ENCODE data around the gene SLCO3A1. TPM values are rescaled to one million over a fixed set of nuclear protein-coding genes. Genes with fewer than 3 reads are reported as not detected.
A peak's percentile ranks its signal among the peaks of the same experiment; 100 is the strongest.

The SLCO3A1 gene
- total RNA-seq, 2 donors from 2014 or later, result 13.0 to 15.1 TPM

DNA sequence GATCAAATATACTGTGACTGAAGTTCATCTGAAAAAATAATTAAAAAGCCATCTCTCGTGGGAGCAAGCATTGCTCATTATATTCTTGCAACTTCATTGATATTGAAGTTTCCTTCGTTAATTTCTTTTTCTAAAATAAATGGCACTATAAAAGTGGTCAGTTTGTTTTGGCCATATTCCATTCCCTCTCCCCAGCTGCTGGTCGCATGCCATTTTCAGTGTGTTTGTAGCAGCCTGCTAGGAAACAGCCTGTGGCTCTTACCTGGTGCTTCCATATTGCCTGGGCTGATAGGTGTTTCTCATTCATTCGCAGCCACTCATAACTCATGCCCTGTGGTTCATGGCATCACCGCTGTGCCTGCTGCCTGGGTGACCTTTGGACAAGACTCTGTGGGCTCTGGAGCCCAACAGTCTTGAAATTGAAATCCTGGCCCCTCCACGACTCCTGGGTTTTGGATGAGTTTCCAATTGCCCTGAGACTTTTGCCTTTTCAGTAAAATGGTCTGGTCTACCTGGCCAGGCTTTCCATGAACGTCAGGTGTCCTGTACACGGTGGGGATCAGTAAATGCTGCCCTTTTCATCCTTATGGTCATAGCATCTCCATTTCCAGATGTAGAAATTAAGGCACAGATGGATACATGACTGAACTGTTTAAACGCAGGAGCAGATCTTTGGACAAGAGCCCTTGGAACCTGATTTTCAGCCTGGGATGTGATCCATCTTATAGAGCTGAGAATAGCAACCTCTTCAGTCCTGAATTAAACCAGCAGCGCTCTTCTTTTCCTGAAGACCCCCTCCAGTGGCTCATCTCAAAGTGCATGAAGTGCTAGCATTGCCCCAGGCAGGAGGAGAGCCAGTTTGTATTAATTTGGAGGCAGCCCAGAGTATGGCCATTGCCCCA, 69.4 kb downstream of the SLCO3A1 start:
- intact Hi-C loops (cut with DNase I, micrococcal nuclease), result no loop called here
- peak; percentile 11 for ATAC-seq
- DNase-seq, result no peak

DNA sequence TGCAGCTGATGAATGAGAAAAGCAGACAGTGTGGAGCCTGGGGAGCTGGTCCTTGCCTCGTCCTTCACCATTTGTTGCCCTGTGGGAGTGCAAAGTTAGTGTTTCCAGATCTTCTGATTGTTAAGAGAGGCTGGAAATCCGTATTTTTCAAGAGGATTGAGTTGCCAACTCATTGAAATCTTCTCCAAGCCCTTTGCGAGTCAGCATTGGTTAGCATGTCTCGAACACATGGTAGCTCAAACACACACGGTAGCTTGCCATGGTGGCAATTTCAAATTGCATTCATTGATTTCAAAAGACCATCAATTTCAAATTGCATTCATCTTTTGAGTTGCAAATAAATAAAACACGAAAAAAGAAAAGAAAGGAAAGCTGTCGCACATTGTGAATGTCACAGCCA, 70.7 kb downstream of the SLCO3A1 start:
- DNase-seq, result no peak
- no peak for ATAC-seq
- intact Hi-C loops (cut with DNase I, micrococcal nuclease), result no loop called here

DNA sequence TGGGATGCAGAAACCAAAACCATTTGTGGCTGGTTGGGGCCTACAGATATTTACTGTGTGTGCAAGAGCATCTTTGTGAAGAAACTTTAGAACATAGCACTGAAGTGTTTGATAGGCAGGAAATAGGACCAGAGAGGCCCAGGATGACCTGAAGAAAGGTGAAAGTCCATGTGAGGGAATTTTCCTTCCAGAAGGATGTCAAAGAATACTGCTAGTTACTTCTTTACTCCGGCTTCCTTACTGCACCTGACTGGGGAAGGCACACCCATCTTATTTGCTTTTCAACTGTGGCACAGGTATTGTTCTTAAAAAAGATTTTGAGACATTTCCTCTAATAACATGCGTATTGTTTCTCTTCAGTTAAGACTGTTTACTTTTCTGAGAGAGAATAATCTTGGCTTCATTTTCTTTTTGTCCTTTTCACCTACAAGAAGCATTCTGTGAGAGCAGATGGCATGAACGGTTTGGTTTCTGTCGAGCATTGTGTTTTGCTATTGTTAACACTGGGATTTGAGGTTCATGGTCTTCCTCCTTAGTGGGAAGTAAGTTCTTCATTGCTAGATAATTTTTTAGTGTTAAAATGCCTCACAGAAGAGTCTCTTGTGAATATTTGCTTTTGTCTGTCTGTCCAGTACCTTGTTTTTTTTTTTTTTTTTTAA, 71.5 kb downstream of the SLCO3A1 start:
- DNase-seq (no peak), ATAC-seq (peak; percentile 84)
- intact Hi-C loops (cut with DNase I, micrococcal nuclease), result no loop called here

DNA sequence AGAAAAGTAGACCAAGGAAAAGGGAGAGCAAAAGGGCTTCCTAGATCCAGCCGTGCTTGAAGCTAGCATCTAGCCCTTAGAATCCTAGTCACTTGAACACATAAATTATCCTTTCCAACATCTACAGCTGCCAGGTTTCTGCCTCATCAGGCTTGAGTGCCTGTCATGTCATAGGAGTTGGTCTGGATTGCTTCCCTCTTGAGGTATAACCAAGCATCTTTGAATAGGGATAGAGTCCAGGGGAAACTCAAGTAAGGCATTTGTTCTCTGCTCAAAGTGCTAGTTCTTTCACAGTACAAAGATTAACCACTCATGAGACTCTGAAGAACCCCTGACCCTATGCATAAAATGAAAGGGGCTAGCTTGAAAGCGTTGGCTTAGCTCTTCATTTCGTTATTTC, 72.3 kb downstream of the SLCO3A1 start:
- peak; percentile 12 for ATAC-seq
- DNase-seq, result no peak
- intact Hi-C loops (cut with DNase I, micrococcal nuclease), result no loop called here

DNA sequence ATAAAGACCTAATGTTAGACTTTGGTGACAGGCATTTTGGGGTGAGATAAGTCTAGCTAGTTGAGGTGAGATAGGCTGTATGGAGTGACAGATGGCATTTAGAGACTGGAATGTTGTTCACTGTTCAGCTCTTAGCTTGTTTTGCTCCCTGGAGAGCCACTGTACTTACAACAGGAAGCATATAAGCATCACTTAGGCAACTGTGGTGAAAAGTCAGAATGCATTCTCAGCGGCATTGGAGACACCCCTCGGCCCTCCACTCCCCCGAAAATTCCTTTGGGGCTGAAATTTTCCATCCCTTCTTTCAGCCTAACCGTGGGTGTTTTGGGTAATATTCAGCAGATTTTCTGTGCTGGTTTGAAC, 73.4 kb downstream of the SLCO3A1 start:
- intact Hi-C loops (cut with DNase I, micrococcal nuclease), result no loop called here
- DNase-seq (no peak), ATAC-seq (no peak)

DNA sequence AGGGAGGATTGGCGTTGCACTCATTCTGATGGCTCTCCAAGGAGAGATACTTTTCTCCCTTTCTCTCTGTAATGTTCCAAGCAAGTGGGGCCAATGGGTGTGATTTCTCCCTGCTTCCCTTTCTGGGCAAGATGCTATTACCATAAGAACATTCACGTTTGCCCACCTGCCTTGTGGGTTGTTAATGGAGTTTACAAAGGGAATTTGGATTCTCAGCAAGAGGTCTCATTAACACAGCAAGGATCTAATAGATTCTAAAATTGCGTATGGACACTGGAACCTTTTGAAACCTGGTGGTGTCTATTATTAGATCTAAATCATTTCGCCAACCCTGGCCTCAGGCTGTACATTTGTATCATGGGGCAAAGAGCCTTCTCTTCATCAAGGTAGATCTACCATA, 74.1 kb downstream of the SLCO3A1 start:
- intact Hi-C loops (cut with DNase I, micrococcal nuclease), result no loop called here
- ATAC-seq, result no peak
- DNase-seq, result no peak

DNA sequence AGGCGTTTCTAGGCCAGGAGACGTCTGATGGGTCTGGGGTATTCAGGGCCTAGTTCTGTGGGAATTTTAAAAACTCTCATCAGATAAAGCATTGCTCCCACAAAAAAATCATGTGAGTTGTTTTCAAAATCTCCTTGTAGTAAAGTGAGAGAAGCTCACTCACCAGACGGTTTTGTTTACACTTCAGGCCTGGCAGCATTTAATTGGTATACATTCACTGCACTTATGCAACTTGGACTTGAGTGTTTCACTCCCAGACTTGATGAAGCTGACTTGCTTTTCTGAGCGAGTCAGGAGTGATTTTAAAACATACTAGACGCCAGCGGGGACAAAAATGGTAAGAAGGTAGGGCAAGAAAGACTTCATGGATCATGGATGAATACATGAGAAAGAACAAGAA, 75.2 kb downstream of the SLCO3A1 start:
- intact Hi-C loops (cut with DNase I, micrococcal nuclease), result no loop called here
- DNase-seq (no peak), ATAC-seq (peak; percentile 60)

DNA sequence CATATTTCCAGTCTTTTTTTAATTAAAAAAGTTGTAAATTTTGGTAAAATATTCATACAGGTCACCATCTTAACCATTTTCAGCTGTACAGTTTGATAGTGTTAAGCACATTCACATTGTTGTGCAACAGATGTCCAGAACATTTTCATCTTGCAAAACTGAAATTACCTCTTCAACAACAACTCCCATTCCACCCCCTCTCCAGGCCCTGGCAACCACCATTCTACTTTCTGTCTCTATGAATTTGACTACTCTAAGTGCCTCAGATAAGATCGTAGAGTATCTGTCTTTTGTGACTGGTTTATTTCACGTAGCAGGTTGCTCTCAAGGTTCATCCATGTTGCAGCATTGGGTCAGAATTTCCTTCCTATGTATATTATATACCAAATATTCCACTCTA, 76.0 kb downstream of the SLCO3A1 start:
- ATAC-seq (no peak), DNase-seq (no peak)
- intact Hi-C loops (cut with DNase I, micrococcal nuclease), result no loop called here

DNA sequence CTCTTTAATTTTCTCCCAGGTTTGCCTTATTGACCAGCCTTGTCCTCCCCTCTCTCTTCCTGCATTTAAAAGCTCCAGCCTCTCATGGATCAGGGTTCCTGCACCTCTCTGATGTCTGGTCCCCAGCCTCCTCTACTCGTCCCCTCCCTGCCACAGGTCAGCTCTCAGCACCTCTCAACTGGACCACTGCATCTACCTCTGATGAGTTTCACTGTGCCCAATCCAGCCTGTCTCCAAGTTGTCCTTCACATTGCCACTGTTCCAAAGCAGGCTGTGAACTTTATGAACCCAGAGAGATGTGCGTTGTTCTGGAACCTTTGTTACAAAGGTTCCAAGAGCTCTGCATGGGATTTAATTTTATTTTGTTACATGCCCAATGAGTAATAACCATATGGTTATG, 76.6 kb downstream of the SLCO3A1 start:
- DNase-seq (no peak), ATAC-seq (no peak)
- intact Hi-C loops (cut with DNase I, micrococcal nuclease), result no loop called here

DNA sequence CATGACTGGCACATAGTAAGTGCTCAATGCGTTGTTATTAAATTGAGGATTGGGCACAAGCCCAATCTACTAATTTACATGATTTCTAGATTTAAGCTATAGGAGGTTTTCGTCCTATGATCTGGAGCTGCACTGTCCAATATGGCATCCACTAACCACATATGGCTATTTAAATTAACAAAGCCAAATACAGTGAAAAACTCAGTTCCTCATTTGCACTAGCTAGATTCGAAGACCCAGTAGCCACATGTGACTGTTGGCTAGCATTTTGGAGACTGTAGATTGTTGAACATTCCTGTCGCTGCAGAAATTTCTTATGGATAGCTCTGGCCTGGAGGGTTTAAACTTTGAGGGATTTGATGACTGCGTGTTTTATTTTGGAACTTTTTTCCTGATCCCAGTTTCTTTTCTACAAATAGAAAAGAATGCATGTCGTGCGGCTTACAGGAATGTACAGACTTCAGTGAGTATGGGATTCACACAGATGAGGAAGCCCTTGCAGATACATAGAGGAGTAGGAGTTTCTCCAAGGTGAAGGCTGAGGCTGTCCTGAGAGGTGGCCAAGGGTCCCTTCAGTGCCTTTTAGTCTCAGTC, 82.8 kb downstream of the SLCO3A1 start:
- ATAC-seq (no peak), DNase-seq (no peak)
- intact Hi-C loops (cut with DNase I, micrococcal nuclease), result no loop called here

DNA sequence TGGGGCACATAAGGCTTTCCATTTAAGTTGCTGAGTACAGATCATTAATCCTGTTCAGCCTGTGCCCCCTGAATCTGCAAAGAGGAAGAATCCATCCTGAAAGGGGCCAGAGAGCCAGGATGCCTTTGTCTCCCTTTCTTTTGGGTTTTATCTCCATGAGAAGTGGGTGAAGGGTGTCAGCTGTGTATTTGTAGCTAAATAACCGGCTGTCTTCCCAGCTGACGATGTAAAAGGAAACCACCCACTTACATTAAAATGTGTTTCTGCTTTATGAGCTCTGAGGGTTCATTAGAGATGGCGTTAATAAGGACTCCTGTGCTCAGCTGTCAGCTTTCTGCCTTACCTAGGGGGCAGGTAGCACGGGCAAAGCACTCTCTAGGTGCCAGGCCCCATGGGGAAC, 83.4 kb downstream of the SLCO3A1 start:
- no peak for DNase-seq
- no peak for ATAC-seq
- intact Hi-C loops (cut with DNase I, micrococcal nuclease), result no loop called here

DNA sequence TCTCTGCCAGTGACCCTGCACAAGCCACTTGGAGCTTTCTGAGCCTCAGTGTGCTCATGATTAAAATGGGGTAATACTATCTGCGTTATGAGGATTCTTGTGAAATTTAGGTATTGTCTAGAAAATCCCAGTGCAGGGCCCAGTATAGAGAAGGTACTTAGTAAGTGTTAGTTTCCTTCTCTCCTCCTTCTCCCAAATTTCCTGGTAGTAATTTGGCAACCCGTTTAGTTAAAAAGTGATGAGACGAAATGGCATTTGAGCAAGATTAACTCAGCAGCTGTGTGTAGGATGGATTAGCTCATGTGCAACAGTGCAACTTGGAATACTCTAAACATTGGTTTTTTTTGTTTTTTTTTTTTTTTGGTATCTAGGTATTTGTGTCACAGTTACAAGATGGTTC, 84.6 kb downstream of the SLCO3A1 start:
- no peak for ATAC-seq
- DNase-seq, result no peak
- intact Hi-C loops (cut with DNase I, micrococcal nuclease), result no loop called here

DNA sequence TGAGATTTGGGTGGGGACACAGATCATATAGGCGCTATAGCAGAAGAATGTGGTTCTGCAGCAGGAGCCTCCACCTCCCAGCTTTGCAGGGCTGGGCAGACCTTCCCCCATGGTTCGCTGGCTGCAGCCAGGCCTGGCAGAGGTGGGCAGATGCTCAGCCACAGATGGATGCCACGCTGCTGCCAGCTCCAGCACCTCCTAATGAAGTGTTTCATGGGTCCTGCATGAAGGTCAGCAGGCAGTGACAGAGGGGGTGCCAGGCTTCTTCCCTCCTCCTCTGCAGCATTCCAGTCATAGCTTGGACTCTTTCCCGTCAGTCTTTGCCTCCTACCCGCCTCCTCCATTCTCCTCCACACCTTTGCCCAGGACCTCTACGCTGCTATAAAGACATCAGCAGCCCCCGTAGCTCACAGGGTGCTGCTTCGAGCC, 85.9 kb downstream of the SLCO3A1 start:
- DNase-seq, result no peak
- ATAC-seq, result no peak
- intact Hi-C loops (cut with DNase I, micrococcal nuclease), result no loop called here

DNA sequence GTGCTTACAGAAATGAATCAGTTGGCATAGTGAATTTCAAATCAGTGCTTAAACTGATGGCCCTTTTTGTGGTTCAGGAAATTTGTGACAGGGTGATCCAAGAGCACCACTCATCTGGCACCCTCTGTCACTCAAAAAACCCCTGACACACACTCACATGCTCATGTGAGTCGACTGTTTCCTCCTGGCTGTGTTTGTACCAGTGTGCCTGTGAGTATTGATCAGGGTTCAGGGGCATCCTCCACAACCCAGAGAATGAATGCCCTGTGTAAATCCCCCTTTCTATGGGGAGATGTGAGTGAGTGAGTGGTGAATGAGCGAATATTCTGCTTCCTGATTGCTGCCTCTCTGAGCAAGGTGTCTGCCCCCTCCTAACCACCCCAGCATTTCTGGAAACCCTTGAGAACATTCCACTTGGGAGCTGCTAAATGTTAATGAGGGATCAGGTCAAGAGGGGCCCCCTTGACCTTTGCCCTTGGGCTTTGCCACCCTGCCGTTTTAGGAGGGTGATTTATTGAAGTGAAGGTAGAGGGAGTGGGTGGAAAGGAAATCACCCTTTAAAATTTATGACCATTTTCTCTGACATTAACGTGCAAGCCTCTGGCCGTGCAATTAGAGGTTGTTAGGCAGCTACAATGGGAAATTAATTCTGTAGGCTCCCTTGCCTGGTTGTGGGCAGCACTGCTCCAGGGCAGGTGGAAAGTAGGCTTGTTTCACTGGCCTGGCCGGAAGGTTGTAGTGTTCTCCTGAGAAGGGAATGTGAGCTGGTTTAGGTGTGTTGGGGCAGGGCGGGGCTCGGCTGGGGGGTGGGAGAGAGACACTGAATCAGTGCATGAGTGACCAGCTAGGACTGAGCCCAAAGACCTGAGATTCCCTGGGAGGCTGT, 87.2 kb downstream of the SLCO3A1 start:
- intact Hi-C loops (cut with DNase I, micrococcal nuclease), result no loop called here
- ATAC-seq (peak; percentile 51), DNase-seq (peak in 1 of 2 donors; percentile 48)

DNA sequence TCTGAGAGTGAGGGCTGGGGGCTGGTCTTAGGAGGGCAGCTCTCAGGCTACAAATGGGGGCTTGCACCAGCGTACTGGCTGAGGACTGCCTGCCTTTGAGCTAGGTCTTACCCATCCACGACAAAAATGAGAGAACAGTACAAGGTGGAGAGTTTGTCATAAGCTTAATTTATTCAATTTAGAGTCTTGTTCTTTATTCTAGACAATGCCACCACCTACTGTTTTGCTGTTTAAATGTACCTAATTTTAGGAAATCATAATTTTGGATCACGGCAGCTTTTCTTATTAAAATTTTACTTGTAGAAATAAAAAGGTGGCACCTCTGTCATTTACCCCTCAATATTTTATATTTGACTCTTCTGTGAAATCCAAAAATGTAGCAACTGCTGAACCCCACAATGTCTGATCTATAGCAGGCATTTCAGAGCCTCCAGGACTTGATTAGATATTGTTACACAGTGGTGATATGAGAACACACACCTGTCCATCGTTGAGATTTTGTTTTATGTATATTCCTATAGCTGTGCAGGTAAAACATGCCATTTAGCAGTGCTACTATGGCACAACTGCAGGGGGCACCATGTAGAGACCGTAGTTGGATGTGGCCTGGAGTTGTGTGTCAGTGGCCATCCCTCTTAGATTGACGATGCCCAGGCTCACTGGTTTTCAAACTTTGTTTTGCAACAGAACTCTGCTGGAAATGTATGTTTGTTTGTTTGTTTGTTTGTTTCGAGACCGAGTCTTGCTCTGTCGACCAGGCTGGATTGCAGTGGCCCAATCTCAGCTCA, 88.6 kb downstream of the SLCO3A1 start:
- no peak for DNase-seq
- no peak for ATAC-seq
- intact Hi-C loops (cut with DNase I, micrococcal nuclease), result no loop called here

DNA sequence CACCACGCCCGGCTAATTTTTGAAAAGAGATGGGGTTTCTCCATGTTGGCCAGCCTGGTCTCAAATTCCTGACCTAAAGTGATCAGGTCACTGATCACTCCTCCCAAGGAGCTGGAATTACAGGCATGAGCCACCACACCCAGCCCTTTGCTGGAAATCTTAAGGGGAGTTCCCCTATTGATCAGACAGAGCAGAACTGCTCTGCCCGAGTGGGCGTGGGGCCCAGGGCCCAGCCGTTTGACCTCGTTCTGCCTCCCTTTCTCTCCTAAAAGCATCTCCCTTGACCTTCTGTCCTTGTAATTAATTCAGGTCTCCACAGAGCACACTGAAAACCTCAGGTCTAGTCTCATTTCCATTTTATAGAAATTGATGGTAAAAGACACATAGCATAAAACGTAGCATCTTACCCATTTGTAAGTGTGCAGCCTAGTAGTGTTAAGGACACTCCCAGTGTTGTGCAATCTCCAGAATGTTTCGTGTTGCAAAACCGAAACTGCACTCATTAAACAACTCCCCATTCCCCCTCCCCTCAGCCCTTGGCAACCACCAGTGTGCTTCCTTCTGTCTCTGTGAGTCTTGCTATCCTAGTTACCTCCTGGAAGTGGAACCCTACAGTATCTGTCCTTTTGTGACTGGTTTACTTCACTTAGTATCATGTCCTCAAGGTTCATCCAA, 89.3 kb downstream of the SLCO3A1 start:
- DNase-seq (peak; percentile 69 to 89), ATAC-seq (peak; percentile 76)
- intact Hi-C loops (cut with DNase I, micrococcal nuclease), result no loop called here

DNA sequence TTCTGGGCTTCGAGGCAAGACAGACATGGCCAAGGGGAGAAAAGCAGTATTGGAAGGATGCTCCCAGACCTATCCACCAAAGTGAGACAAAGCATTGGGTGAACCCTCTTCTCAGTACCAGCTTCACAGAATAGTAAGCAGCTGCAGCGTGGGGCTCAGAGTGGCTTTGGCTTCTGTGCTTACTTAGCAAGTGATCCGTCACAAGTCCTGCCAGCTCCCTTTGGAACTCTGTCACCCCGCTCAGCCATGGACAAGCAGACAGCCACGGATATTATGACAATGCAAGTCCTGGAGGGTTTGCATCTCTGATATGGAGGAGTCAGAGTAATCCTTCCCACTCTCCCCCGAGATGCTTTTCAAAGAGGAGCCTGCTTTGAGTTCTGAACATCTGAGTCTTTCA, 90.8 kb downstream of the SLCO3A1 start:
- DNase-seq (no peak), ATAC-seq (no peak)
- intact Hi-C loops (cut with DNase I, micrococcal nuclease), result no loop called here

DNA sequence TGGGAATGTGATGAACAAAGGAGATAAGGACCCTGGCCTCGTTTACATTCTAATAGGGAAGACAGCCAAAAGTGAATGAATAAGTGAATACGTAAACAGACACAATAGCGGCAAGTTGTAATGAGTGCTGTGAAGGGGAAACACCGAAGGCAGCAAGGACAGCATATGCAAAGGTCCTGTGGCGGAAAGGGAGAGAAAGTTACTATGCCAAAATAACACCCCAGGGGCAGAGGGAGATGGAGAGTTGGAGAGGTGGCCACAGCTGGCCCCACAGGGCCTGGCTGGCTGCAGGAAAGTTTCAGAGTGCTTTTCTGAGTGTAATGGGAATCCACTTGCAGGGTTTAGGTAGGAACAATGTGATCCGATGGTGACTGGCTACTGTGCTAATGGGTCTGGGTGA, 91.9 kb downstream of the SLCO3A1 start:
- intact Hi-C loops (cut with DNase I, micrococcal nuclease), result no loop called here
- ATAC-seq, result no peak
- DNase-seq, result no peak

All from left colon (tissue), 2 donors.